HG03378 (cell line): Measurements from ENCODE around the gene SNAPC3.
A peak's percentile ranks its signal among the peaks of the same experiment; 100 is the strongest.
"Not testable (repeated sequence)": the region's sequence is repeated elsewhere in the genome, so short reads cannot be mapped to it uniquely, and the experiment has no call there.

Experiments used
- ATAC-seq: cut with Tn5 transposase; IDR thresholded peaks from one replicate; pipeline ENCODE4 v1.9.1; 2021; ENCODE audit warnings: mild to moderate bottlenecking, moderate library complexity; ENCODE audit not compliant: unreplicated experiment

SNAPC3 gene

GRCh38 chr9:15421990-15422371 is 695 bp upstream of the SNAPC3 start:
- ATAC-seq: no peak

- ATAC-seq: peak; percentile 4
Measured at GRCh38 chr9:15423231-15423985, 732 bp downstream of the SNAPC3 start.

- ATAC-seq: peak; percentile 51
Measured at GRCh38 chr9:15426019-15426418, 3.3 kb downstream of the SNAPC3 start.

GRCh38 chr9:15427702-15428101 is 5.0 kb downstream of the SNAPC3 start:
- ATAC-seq: not testable (repeated sequence)

GRCh38 chr9:15430920-15431844 is 8.5 kb downstream of the SNAPC3 start:
- ATAC-seq: no peak

GRCh38 chr9:15433191-15433590 is 10.5 kb downstream of the SNAPC3 start:
- ATAC-seq: no peak

- peak; percentile 67 for ATAC-seq
Measured at GRCh38 chr9:15433661-15434060, 11.0 kb downstream of the SNAPC3 start.

GRCh38 chr9:15438891-15439290 is 16.2 kb downstream of the SNAPC3 start:
- ATAC-seq: no peak

- ATAC-seq: not testable (repeated sequence)
Measured at GRCh38 chr9:15441841-15442240, 19.2 kb downstream of the SNAPC3 start.

GRCh38 chr9:15442264-15442663 is 19.6 kb downstream of the SNAPC3 start:
- ATAC-seq: not testable (repeated sequence)

GRCh38 chr9:15444141-15444540 is 21.5 kb downstream of the SNAPC3 start:
- ATAC-seq: no peak

- no peak for ATAC-seq
Measured at GRCh38 chr9:15453956-15454355, 31.3 kb downstream of the SNAPC3 start.

GRCh38 chr9:15461056-15461455 is 38.4 kb downstream of the SNAPC3 start:
- ATAC-seq: no peak

GRCh38 chr9:15461601-15462000 is 38.9 kb downstream of the SNAPC3 start:
- no peak for ATAC-seq

- ATAC-seq: no peak
Measured at GRCh38 chr9:15468145-15468544, 45.5 kb downstream of the SNAPC3 start.

- ATAC-seq: no peak
Measured at GRCh38 chr9:15469406-15469805, 46.7 kb downstream of the SNAPC3 start.

- no peak for ATAC-seq
Measured at GRCh38 chr9:15469862-15470261, 47.2 kb downstream of the SNAPC3 start.

- ATAC-seq: no peak
Measured at GRCh38 chr9:15475923-15476536, 53.4 kb downstream of the SNAPC3 start.

- no peak for ATAC-seq
Measured at GRCh38 chr9:15480028-15480427, 57.4 kb downstream of the SNAPC3 start.

GRCh38 chr9:15482146-15482545 is 59.5 kb downstream of the SNAPC3 start:
- ATAC-seq: no peak

- no peak for ATAC-seq
Measured at GRCh38 chr9:15484802-15485201, 62.1 kb downstream of the SNAPC3 start.
